Ascending aorta (tissue), 2 donors: ENCODE results near the gene SPCS2. TPM values are rescaled to one million over a fixed set of nuclear protein-coding genes. Genes with fewer than 3 reads are reported as not detected.

ENCODE experiments used
- DNase-seq, 2 donors: peaks; one replicate each; pipeline ENCODE4 v3.0.0-alpha.2; 2019; ENCODE audit warnings: low spot score in 2 of 2
- H3K27ac ChIP-seq, 2 donors: fragments of 200-600 bp; sonication (generic); one replicate each; pipeline ENCODE4 v1.5.1; 2016 to 2017; ENCODE audit warnings: mild to moderate bottlenecking in 1 of 2
- H3K27me3 ChIP-seq: fragments of 200-600 bp; sonication (generic); one replicate; pipeline ENCODE4 v1.5.1; 2017
- H3K36me3 ChIP-seq, 2 donors: fragments of 200-600 bp; sonication (generic); one replicate each; pipeline ENCODE4 v1.5.1; 2016
- H3K4me1 ChIP-seq, 2 donors: fragments of 200-600 bp; sonication (generic); one replicate each; pipeline ENCODE4 v1.5.1; 2016 to 2017; ENCODE audit warnings: mild to moderate bottlenecking in 1 of 2
- H3K4me3 ChIP-seq, 2 donors: fragments of 200-600 bp; sonication (generic); one replicate each; pipeline ENCODE4 v1.5.1; 2016 to 2017; ENCODE audit warnings: mild to moderate bottlenecking in 1 of 2
- H3K9me3 ChIP-seq, 2 donors: fragments of 200-600 bp; sonication (generic); one replicate each; pipeline ENCODE4 v1.5.1; 2016
- CTCF ChIP-seq, 3 experiments: fragments of 200-600 bp in 2 of 3; fragments of 450-650 bp in 1 of 3; sonication (generic) in 2 of 3; IDR thresholded peaks; one replicate each; pipeline ENCODE4 v1.5.1; 2016 to 2019; ENCODE audit warnings: antibody characterized with exemption in 3 of 3, mild to moderate bottlenecking in 1 of 3, moderate library complexity in 1 of 3
- intact Hi-C: fragments of 100-400 bp; cut with DNase I; formaldehyde crosslinking; loops from one replicate; pipeline ENCODE4 v1.15.1; 2023
- total RNA-seq: library from RNA; depleted of rRNA; stranded (reverse); fragments of >200 nt; gene quantifications from one replicate; pipeline ENCODE4 v1.1.0, GENCODE V29; 2016

Gene SPCS2
- total RNA-seq, result 13.0 TPM

DNA sequence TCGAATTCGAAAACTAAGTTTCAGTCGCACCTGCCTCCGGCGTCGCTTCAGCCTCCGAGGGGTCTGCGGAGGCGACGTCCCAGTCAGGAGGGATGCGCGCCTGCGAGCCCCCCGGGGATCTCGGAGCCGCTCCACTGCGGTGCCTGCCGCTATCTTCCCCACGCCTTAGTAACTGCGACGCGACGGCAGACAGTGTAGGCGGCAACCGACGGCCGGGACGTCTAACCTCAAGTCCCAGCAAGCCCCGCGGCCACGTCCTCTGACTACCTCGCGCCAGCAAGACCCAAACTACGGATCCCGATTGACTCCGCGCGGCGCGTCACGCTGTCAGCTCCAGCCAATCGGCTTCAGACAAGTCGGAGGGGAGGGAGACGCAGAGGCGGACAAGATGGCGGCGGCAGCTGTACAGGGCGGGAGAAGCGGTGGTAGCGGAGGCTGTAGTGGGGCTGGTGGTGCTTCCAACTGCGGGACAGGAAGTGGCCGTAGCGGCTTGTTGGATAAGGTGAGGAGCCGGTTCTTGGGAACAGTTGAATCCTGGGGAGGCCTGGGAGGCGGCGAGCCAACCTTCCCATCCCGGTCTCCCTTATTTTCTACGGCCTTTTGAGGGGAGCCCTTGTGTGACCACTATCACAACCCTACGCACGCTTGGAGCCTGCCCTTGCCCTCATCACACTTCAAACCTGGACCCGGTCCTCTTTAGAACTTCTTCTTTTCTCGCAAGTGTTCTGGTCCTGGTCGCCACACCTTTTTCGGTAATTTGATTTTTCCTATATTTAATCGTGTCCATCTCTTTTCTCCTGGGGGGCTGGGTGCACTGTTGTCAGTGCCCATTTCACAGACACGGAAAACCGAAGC, at the start of gene SPCS2, which contains the start of gene XRRA1:
TSS of gene SPCS2 (plus strand) at position 369 of the 855 bp plus-strand sequence. CDS start at position 389, 20 bp downstream.
TSS of gene XRRA1 (minus strand) at position 194 of the 855 bp plus-strand sequence. CDS start 8,213 bp downstream, outside the sequence.
- Histone ChIP-seq H3K27ac (peak within 1 kb of the TSS; percentile 62 to 85), H3K9me3 (no peaks in the 10 kb centered on the region), H3K27me3 (no peaks in the 10 kb centered on the region), H3K4me1 (peaks cover 6 to 17% of the 10 kb centered on the region in 2 donors), H3K36me3 (no peaks in the 10 kb centered on the region), H3K4me3 (peak within 1 kb of the TSS; percentile 64 to 90)
- intact Hi-C loops, result loop anchor here (2.0 to 5.0 kb wide), 3 partner anchors 40 to 777 kb away; partner anchors contain the start of genes C2CD3, NEU3, PPME1 and RNF169
- TF ChIP-seq CTCF (IDR thresholded peaks at IDR 0.05), result no peak
- DNase-seq, result peak; percentile 96 to 99

- no peak for DNase-seq
- no peaks in the 10 kb centered on the region for H3K27me3 ChIP-seq
- H3K9me3 ChIP-seq, result peaks cover 13 to 45% of the 10 kb centered on the region in 2 donors
- H3K36me3 ChIP-seq, result peaks cover 0 to 12% of the 10 kb centered on the region in 2 donors
- no peak for TF ChIP-seq CTCF (IDR thresholded peaks at IDR 0.05)
- no peak overlapping the region for H3K27ac ChIP-seq
- H3K4me3 ChIP-seq, result no peak overlapping the region
- intact Hi-C loops, result no loop called here
- H3K4me1 ChIP-seq, result peaks cover 0 to 3% of the 10 kb centered on the region in 2 donors
These were observed 46.7 kb upstream of the SPCS2 start for GRCh38 chr11:74902342-74902741.

- H3K36me3 ChIP-seq, result peaks cover 0 to 20% of the 10 kb centered on the region in 2 donors
- intact Hi-C loops, result no loop called here
- H3K4me1 ChIP-seq, result peaks cover 0 to 3% of the 10 kb centered on the region in 2 donors
- H3K9me3 ChIP-seq, result peaks cover 6 to 18% of the 10 kb centered on the region in 2 donors
- no peak for TF ChIP-seq CTCF (IDR thresholded peaks at IDR 0.05)
- no peaks in the 10 kb centered on the region for H3K27me3 ChIP-seq
- H3K4me3 ChIP-seq, result no peak overlapping the region
- no peak overlapping the region for H3K27ac ChIP-seq
- no peak for DNase-seq
These were observed 43.7 kb upstream of the SPCS2 start for GRCh38 chr11:74905326-74905725.

GRCh38 chr11:74909385-74909784, 39.7 kb upstream of the SPCS2 start:
- no peak for DNase-seq

GRCh38 chr11:74909812-74910211, 39.3 kb upstream of the SPCS2 start:
- no peak for DNase-seq
- Histone ChIP-seq H3K27me3 (no peaks in the 10 kb centered on the region), H3K36me3 (peaks cover 0 to 17% of the 10 kb centered on the region in 2 donors), H3K27ac (no peak overlapping the region), H3K4me3 (no peak overlapping the region), H3K4me1 (peaks cover 0 to 3% of the 10 kb centered on the region in 2 donors), H3K9me3 (no peaks in the 10 kb centered on the region)
- no peak for TF ChIP-seq CTCF (IDR thresholded peaks at IDR 0.05)
- intact Hi-C loops, result no loop called here

More at GRCh38 chr11:74909385-74909784, 39.7 kb upstream of the SPCS2 start:
- TF ChIP-seq CTCF (IDR thresholded peaks at IDR 0.05), result no peak
- Histone ChIP-seq H3K27ac (no peak overlapping the region), H3K9me3 (no peaks in the 10 kb centered on the region), H3K4me3 (no peak overlapping the region), H3K4me1 (peaks cover 0 to 3% of the 10 kb centered on the region in 2 donors), H3K27me3 (no peaks in the 10 kb centered on the region), H3K36me3 (peaks cover 0 to 14% of the 10 kb centered on the region in 2 donors)
- intact Hi-C loops, result no loop called here
